PFSK-1 (cell line): ENCODE data around the gene CACNG4.

ENCODE experiments used
- FOXP2 ChIP-seq: optimal IDR thresholded peaks from 2 replicates; pipeline ENCODE3; 2011; ENCODE audit warnings: borderline replicate concordance, control low read depth, inconsistent platforms; ENCODE audit not compliant: insufficient read depth; ENCODE audit errors: extremely low read length, extremely low read depth
- POLR2AphosphoS5 ChIP-seq: IDR thresholded peaks from 2 replicates; pipeline ENCODE4 v1.6.1; 2012; ENCODE audit warnings: low read depth, mild to moderate bottlenecking, control low read depth, low read length, moderate library complexity
- REST ChIP-seq, 2 experiments: IDR thresholded peaks; 2 replicates each; pipeline versions ENCODE4 v1.6.1 to v1.8.0; 2011 to 2012; ENCODE audit warnings: low read depth in 2 of 2, low read length in 2 of 2, control low read depth in 1 of 2, inconsistent platforms in 1 of 2, mild to moderate bottlenecking in 1 of 2, moderate library complexity in 1 of 2; ENCODE audit not compliant: insufficient read depth in 1 of 2
- SIN3A ChIP-seq: IDR thresholded peaks from 2 replicates; pipeline ENCODE4 v1.6.1; 2012; ENCODE audit warnings: mild to moderate bottlenecking, low read length, moderate library complexity, borderline replicate concordance; ENCODE audit not compliant: insufficient read depth
- TAF1 ChIP-seq: IDR thresholded peaks from 2 replicates; pipeline ENCODE4 v1.6.1; 2012; ENCODE audit warnings: low read length, control low read depth, borderline replicate concordance; ENCODE audit not compliant: insufficient read depth

The CACNG4 gene

GRCh38 chr17:67016039-67016762 lies 51.7 kb downstream of the CACNG4 start:
- no peak for TF ChIP-seq SIN3A
- no peak for TF ChIP-seq POLR2AphosphoS5
- TF ChIP-seq FOXP2, result no peak
- no peak for TF ChIP-seq REST (IDR thresholded peaks at IDR 0.05; ENCODE audit: insufficient read depth in 1 of 2, low read depth in 2 of 2, low read length in 2 of 2)
- TF ChIP-seq TAF1, result no peak

GRCh38 chr17:67017910-67018309 lies 53.4 kb downstream of the CACNG4 start:
- TF ChIP-seq FOXP2 (no peak), TAF1 (no peak), POLR2AphosphoS5 (no peak), SIN3A (no peak), REST (IDR thresholded peaks at IDR 0.05; ENCODE audit: insufficient read depth in 1 of 2, low read depth in 2 of 2, low read length in 2 of 2) (no peak)

- TF ChIP-seq REST (IDR thresholded peaks at IDR 0.05; ENCODE audit: insufficient read depth in 1 of 2, low read depth in 2 of 2, low read length in 2 of 2) (no peak), TAF1 (no peak), SIN3A (no peak), FOXP2 (no peak), POLR2AphosphoS5 (no peak)
Measured at GRCh38 chr17:67018471-67019434, 54.2 kb downstream of the CACNG4 start.

- TF ChIP-seq SIN3A, result no peak
- TF ChIP-seq TAF1, result no peak
- no peak for TF ChIP-seq POLR2AphosphoS5
- no peak for TF ChIP-seq FOXP2
Measured at GRCh38 chr17:67019809-67020208, 55.3 kb downstream of the CACNG4 start.

GRCh38 chr17:67020293-67020766 lies 55.8 kb downstream of the CACNG4 start:
- TF ChIP-seq REST (IDR thresholded peaks at IDR 0.05; ENCODE audit: insufficient read depth in 1 of 2, low read depth in 2 of 2, low read length in 2 of 2) (no peak), TAF1 (no peak), FOXP2 (no peak), POLR2AphosphoS5 (no peak), SIN3A (no peak)
